Measurements from ENCODE around the gene RFWD3. TPM values are rescaled to one million over a fixed set of nuclear protein-coding genes. Genes with fewer than 3 reads are reported as not detected.

The RFWD3 gene
- total RNA-seq, 1 experiment from 2014 or later = 118 TPM

DNA sequence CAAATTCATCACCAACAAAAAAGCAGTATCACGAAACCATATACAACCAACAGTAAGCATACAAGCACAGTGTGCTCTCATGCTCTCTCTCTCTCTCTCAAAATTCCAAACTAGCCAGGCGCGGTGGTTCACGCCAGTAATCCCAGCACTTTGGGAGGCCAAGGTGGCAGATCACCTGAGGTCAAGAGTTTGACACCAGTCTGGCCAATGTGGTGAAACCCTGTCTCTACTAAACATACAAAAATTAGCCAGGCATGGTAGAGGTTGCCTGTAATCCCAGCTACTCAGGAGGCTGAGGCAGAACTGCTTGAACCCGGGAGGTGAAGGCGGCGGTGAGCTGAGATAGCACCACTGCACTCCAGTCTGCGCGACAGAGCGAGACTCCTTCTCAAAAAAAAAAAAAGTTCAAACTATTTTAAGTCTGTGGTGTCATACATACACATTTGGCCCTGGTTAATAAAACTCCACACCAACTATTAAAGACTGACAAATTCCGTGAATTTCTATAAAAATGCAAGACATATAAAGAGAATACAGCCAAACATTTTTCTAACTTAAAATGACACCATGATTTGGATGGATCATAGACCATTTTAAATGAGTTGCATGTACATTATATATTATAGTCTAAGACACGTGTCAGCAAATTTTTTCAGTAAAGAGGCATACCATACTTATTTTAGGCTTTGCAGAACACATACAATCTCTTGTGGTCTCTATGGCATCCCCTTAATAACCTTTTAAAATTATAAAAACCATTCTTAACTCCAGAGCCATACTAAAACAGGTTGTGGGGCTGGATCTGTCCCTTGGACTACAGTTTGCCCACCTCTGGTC is 90.7 kb downstream of the RFWD3 start:
- Histone ChIP-seq H3K4me3 (ENCODE audit: low read depth, low read length) (no peak overlapping the region), H3K27me3 (replicated peaks; ENCODE audit: control insufficient read depth, insufficient read depth, low read length) (no peaks in the 10 kb centered on the region), H3K36me3 (ENCODE audit: control insufficient read depth, insufficient read depth, low read length) (no peaks in the 10 kb centered on the region), H3K4me1 (0 out of 2 replicates have a peak, but pooled peaks cover 6% of the 10 kb centered on the region), H3K9me3 (no peaks in the 10 kb centered on the region)
- POLR2A ChIA-PET = no interaction called here
- no peaks in the 10 kb centered on the region for H3K27me3 Mint-ChIP-seq (ENCODE audit: insufficient read depth, unreplicated experiment)
- intact Hi-C loops (cut with micrococcal nuclease; ENCODE audit: unreplicated experiment) = no loop called here
- CTCF ChIA-PET = no interaction called here
- no peak for DNase-seq
- no peak overlapping the region for H3K4me3 Mint-ChIP-seq (ENCODE audit: unreplicated experiment)
- no TSS peak for BruUV-seq (replicated peaks)
- H3K9me3 Mint-ChIP-seq (ENCODE audit: unreplicated experiment) = no peaks in the 10 kb centered on the region
- H3K4me1 Mint-ChIP-seq (ENCODE audit: low read depth, unreplicated experiment) = peaks cover 4% of the 10 kb centered on the region
- H3K36me3 Mint-ChIP-seq (ENCODE audit: insufficient read depth, unreplicated experiment) = no peaks in the 10 kb centered on the region
- TF ChIP-seq CTCF (IDR thresholded peaks at IDR 0.05; ENCODE audit: insufficient read depth in 1 of 2, low read depth in 1 of 2, low read length in 1 of 2, severe bottlenecking in 1 of 2, unreplicated experiment in 1 of 2) = no peak
- no peak overlapping the region for H3K27ac Mint-ChIP-seq (ENCODE audit: unreplicated experiment)

- no TSS peak for BruUV-seq (replicated peaks)
- ChIA-PET POLR2A (no interaction called here), CTCF (no interaction called here)
- no peak for DNase-seq
- Histone ChIP-seq H3K4me1 (0 out of 2 replicates have a peak, but pooled peaks cover 8% of the 10 kb centered on the region), H3K36me3 (ENCODE audit: control insufficient read depth, insufficient read depth, low read length) (no peaks in the 10 kb centered on the region), H3K27me3 (replicated peaks; ENCODE audit: control insufficient read depth, insufficient read depth, low read length) (no peaks in the 10 kb centered on the region), H3K4me3 (ENCODE audit: low read depth, low read length) (no peak overlapping the region), H3K9me3 (no peaks in the 10 kb centered on the region)
- H3K4me3 Mint-ChIP-seq (ENCODE audit: unreplicated experiment) = no peak overlapping the region
- H3K36me3 Mint-ChIP-seq (ENCODE audit: insufficient read depth, unreplicated experiment) = no peaks in the 10 kb centered on the region
- no peak overlapping the region for H3K27ac Mint-ChIP-seq (ENCODE audit: unreplicated experiment)
- peaks cover 9% of the 10 kb centered on the region for H3K4me1 Mint-ChIP-seq (ENCODE audit: low read depth, unreplicated experiment)
- TF ChIP-seq CTCF (IDR thresholded peaks at IDR 0.05; ENCODE audit: insufficient read depth in 1 of 2, low read depth in 1 of 2, low read length in 1 of 2, severe bottlenecking in 1 of 2, unreplicated experiment in 1 of 2) = no peak
- no peaks in the 10 kb centered on the region for H3K27me3 Mint-ChIP-seq (ENCODE audit: insufficient read depth, unreplicated experiment)
- intact Hi-C loops (cut with micrococcal nuclease; ENCODE audit: unreplicated experiment) = no loop called here
- no peaks in the 10 kb centered on the region for H3K9me3 Mint-ChIP-seq (ENCODE audit: unreplicated experiment)
Measured at GRCh38 chr16:74575175-74575806, 91.4 kb downstream of the RFWD3 start.

GRCh38 chr16:74574146-74574545 is 92.5 kb downstream of the RFWD3 start:
- ChIA-PET CTCF (interaction anchor here (0.5 kb wide), 1 partner anchor 16 kb away, joined by 4 read pairs; no protein-coding TSS in a partner anchor), POLR2A (interaction anchor here (0.6 kb wide), 1 partner anchor 68 kb away, joined by 6 read pairs; no protein-coding TSS in a partner anchor)
- intact Hi-C loops (cut with micrococcal nuclease; ENCODE audit: unreplicated experiment) = no loop called here
- no TSS peak for BruUV-seq (replicated peaks)
- no peaks in the 10 kb centered on the region for H3K36me3 Mint-ChIP-seq (ENCODE audit: insufficient read depth, unreplicated experiment)
- no peak for TF ChIP-seq CTCF (IDR thresholded peaks at IDR 0.05; ENCODE audit: insufficient read depth in 1 of 2, low read depth in 1 of 2, low read length in 1 of 2, severe bottlenecking in 1 of 2, unreplicated experiment in 1 of 2)
- H3K4me1 Mint-ChIP-seq (ENCODE audit: low read depth, unreplicated experiment) = peaks cover 14% of the 10 kb centered on the region
- no peaks in the 10 kb centered on the region for H3K36me3 ChIP-seq (ENCODE audit: control insufficient read depth, insufficient read depth, low read length)
- no peaks in the 10 kb centered on the region for H3K9me3 ChIP-seq
- DNase-seq = no peak
- H3K4me3 ChIP-seq (ENCODE audit: low read depth, low read length) = no peak overlapping the region
- H3K27ac Mint-ChIP-seq (ENCODE audit: unreplicated experiment) = no peak overlapping the region
- H3K9me3 Mint-ChIP-seq (ENCODE audit: unreplicated experiment) = no peaks in the 10 kb centered on the region
- 0 out of 2 replicates have a peak, but pooled peaks cover 8% of the 10 kb centered on the region for H3K4me1 ChIP-seq
- H3K27me3 ChIP-seq (replicated peaks; ENCODE audit: control insufficient read depth, insufficient read depth, low read length) = no peaks in the 10 kb centered on the region
- no peak overlapping the region for H3K4me3 Mint-ChIP-seq (ENCODE audit: unreplicated experiment)
- H3K27me3 Mint-ChIP-seq (ENCODE audit: insufficient read depth, unreplicated experiment) = no peaks in the 10 kb centered on the region
